Uterus (tissue), 4 donors: ENCODE data around the gene DLGAP1. TPM values are rescaled to one million over a fixed set of nuclear protein-coding genes. Genes with fewer than 3 reads are reported as not detected.

Experiments
- DNase-seq, 2 donors: peaks; one replicate each; pipeline ENCODE4 v3.0.0-alpha.2; 2019 to 2020
- H3K27ac ChIP-seq, 2 donors: fragments of 200-600 bp; sonication (generic); 1 replicate in 1 of 2; 2 replicates in 1 of 2; pipeline ENCODE4 v1.5.1; 2016 to 2018
- H3K27me3 ChIP-seq, 2 donors: fragments of 200-600 bp; sonication (generic); one replicate each; pipeline ENCODE4 v1.5.1; 2018 to 2019; ENCODE audit warnings: control low read depth in 1 of 2
- H3K36me3 ChIP-seq, 2 donors: fragments of 200-600 bp; sonication (generic); one replicate each; pipeline ENCODE4 v1.5.1; 2019; ENCODE audit warnings: control low read depth in 1 of 2
- H3K4me1 ChIP-seq, 2 donors: fragments of 200-600 bp; sonication (generic); one replicate each; pipeline ENCODE4 v1.5.1; 2018 to 2019; ENCODE audit warnings: control low read depth in 1 of 2
- H3K4me3 ChIP-seq, 2 donors: fragments of 200-600 bp; sonication (generic); 1 replicate in 1 of 2; 2 replicates in 1 of 2; pipeline ENCODE4 v1.5.1; 2018 to 2019; ENCODE audit warnings: mild to moderate bottlenecking in 1 of 2
- H3K9me3 ChIP-seq, 2 donors: fragments of 200-600 bp; sonication (generic); one replicate each; pipeline ENCODE4 v1.5.1; 2019; ENCODE audit warnings: control low read depth in 1 of 2
- POLR2A ChIP-seq, 2 donors: fragments of 450-650 bp; IDR thresholded peaks; one replicate each; pipeline ENCODE4 v1.6.1; 2016; ENCODE audit warnings: antibody characterized with exemption in 2 of 2, mild to moderate bottlenecking in 1 of 2, moderate library complexity in 1 of 2
- intact Hi-C: fragments of 100-400 bp; cut with DNase I; formaldehyde crosslinking; loops from one replicate; pipeline ENCODE4 v1.15.1; 2023; ENCODE audit warnings: low total_unique reads
- total RNA-seq, 4 donors: library from RNA; depleted of rRNA in 3 of 4; stranded (reverse); fragments of >200 nt in 3 of 4; gene quantifications; one replicate each; pipeline versions ENCODE4 v1.1.0 to v1.2.4, GENCODE V29; 2014 to 2023
- TF ChIP-seq, protein P1 (sequence below), 4 experiments: fragments of 200-600 bp in 2 of 4; fragments of 450-650 bp in 2 of 4; sonication (generic) in 2 of 4; IDR thresholded peaks; one replicate each; pipeline ENCODE4 v1.5.1; 2016 to 2019; ENCODE audit warnings: antibody characterized with exemption in 4 of 4, mild to moderate bottlenecking in 2 of 4, moderate library complexity in 1 of 4
- donor health status: DM: yes; HTN: yes; CAD: no.

DLGAP1 gene
- total RNA-seq, 4 donors from 2014 or later, result 1.0 to 9.6 (median 3.3) TPM

DNA sequence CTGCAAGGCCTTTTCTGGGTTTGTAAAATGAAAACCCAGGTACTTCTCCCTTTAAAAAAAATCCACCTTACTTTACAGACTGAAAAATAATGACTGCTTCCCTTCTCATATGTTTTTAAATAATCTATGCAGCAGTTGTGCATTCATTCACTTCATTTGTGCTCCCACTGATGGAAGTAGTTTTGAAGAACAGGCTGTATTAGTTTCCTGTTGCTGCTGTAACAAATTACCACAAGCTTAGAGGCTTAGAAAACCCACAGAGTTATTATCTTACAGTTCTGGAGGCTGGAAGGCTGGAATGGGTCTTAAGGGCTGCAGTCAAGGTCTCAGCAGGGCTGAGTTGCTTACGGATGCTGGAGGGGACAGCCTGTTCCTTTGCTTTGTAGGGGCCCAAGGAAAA lies 670.2 kb downstream of the DLGAP1 start:
- H3K27ac ChIP-seq, result no peak overlapping the region
- intact Hi-C loops, result no loop called here
- no peaks in the 10 kb centered on the region for H3K36me3 ChIP-seq
- no peak overlapping the region for H3K4me3 ChIP-seq
- DNase-seq, result no peak
- no peaks in the 10 kb centered on the region for H3K27me3 ChIP-seq
- no peaks in the 10 kb centered on the region for H3K4me1 ChIP-seq
- H3K9me3 ChIP-seq, result no peaks in the 10 kb centered on the region
- TF ChIP-seq, protein P1, sequence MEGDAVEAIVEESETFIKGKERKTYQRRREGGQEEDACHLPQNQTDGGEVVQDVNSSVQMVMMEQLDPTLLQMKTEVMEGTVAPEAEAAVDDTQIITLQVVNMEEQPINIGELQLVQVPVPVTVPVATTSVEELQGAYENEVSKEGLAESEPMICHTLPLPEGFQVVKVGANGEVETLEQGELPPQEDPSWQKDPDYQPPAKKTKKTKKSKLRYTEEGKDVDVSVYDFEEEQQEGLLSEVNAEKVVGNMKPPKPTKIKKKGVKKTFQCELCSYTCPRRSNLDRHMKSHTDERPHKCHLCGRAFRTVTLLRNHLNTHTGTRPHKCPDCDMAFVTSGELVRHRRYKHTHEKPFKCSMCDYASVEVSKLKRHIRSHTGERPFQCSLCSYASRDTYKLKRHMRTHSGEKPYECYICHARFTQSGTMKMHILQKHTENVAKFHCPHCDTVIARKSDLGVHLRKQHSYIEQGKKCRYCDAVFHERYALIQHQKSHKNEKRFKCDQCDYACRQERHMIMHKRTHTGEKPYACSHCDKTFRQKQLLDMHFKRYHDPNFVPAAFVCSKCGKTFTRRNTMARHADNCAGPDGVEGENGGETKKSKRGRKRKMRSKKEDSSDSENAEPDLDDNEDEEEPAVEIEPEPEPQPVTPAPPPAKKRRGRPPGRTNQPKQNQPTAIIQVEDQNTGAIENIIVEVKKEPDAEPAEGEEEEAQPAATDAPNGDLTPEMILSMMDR (IDR thresholded peaks at IDR 0.05), result no peak
- no peak for TF ChIP-seq POLR2A (IDR thresholded peaks at IDR 0.05)

DNA sequence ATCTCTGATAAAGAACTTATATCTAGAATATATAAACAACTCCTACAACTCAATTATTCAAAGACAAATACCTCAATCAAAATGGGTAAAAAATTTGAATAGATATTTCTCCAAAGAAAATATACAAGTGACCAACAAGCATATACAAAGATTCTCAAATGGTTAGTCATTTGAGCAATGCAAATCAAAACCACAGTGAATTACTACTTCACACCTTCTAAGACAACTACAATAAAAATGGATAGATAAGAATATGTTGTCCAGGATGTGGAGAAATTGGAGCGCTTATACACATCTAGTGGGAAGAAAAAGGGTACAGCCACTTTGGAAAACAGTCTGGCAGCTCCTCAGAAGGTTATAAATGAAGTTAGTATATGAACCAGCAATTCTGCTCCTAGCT lies 672.2 kb downstream of the DLGAP1 start:
- DNase-seq, result no peak
- H3K4me1 ChIP-seq, result no peaks in the 10 kb centered on the region
- no peak for TF ChIP-seq POLR2A (IDR thresholded peaks at IDR 0.05)
- TF ChIP-seq, protein P1 (IDR thresholded peaks at IDR 0.05), result no peak
- no peaks in the 10 kb centered on the region for H3K36me3 ChIP-seq
- no peaks in the 10 kb centered on the region for H3K9me3 ChIP-seq
- no peak overlapping the region for H3K27ac ChIP-seq
- H3K4me3 ChIP-seq, result no peak overlapping the region
- intact Hi-C loops, result no loop called here
- H3K27me3 ChIP-seq, result no peaks in the 10 kb centered on the region

DNA sequence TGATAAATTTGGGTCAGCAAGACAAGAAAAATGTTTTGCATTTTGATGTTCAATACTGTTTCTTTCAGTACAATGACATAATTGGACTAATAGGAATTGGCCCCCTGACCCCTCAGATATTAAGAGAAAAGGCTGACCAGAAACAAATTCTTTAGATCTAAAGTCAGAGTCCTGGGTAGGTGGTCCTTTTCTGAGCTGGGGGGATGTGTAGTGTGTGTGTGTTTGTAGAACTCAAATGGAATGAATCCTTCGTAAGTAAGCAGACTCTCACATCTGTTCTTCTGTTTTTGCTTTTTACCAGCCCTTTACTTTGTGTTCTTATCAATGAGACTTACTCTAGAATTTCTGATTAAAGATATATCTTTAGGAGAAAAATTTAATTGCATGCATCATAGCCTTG lies 677.4 kb downstream of the DLGAP1 start:
- Histone ChIP-seq H3K27ac (no peak overlapping the region), H3K4me3 (no peak overlapping the region), H3K27me3 (no peaks in the 10 kb centered on the region), H3K36me3 (no peaks in the 10 kb centered on the region), H3K9me3 (no peaks in the 10 kb centered on the region), H3K4me1 (no peaks in the 10 kb centered on the region)
- DNase-seq, result no peak
- no peak for TF ChIP-seq POLR2A (IDR thresholded peaks at IDR 0.05)
- TF ChIP-seq, protein P1 (IDR thresholded peaks at IDR 0.05), result no peak
- intact Hi-C loops, result no loop called here

DNA sequence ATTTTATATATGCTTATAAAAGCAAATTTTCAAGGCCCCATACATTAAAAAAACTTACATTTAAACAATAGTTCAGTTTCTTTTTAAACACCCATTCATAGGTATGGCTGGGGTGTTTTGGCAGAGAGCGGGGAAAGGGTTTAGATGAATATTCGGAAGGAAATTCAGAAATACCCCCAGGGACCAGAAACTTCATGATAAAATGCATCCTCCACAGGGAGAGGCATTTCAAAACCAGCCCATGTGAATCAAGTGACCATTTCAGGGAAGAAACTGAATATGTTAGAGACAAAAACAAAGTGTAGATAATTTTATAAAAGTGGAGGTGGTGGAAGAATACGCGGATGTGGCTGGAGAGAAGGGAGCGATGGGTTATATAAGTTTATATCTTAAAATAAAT lies 678.0 kb downstream of the DLGAP1 start:
- Histone ChIP-seq H3K27ac (no peak overlapping the region), H3K9me3 (no peaks in the 10 kb centered on the region), H3K36me3 (no peaks in the 10 kb centered on the region), H3K4me3 (no peak overlapping the region), H3K4me1 (no peaks in the 10 kb centered on the region), H3K27me3 (no peaks in the 10 kb centered on the region)
- DNase-seq, result no peak
- no peak for TF ChIP-seq POLR2A (IDR thresholded peaks at IDR 0.05)
- TF ChIP-seq, protein P1 (IDR thresholded peaks at IDR 0.05), result no peak
- intact Hi-C loops, result no loop called here

DNA sequence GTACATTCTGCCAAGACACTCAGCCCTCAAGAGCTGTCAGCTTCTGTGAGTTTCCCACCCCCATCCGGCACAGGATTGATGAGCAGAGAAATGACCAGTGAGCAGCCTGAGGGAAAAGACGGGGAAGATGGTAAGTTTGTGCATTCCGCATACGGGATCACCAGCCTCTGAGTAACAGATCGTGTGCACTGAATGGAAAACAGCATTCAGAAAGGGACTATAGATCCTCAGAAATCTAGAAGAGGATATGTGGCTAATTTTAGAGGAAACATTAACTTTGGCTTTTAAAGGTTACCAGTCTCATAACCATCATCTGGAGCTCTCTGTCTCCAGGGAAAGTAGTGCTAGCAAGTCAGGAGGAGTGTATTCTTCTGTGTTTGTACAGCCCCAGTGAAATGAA lies 679.1 kb downstream of the DLGAP1 start:
- intact Hi-C loops, result no loop called here
- no peak for DNase-seq

More for the DNA sequence above, 679.1 kb downstream of the DLGAP1 start:
- H3K4me3 ChIP-seq, result no peak overlapping the region
- no peaks in the 10 kb centered on the region for H3K36me3 ChIP-seq
- no peaks in the 10 kb centered on the region for H3K9me3 ChIP-seq
- H3K27me3 ChIP-seq, result no peaks in the 10 kb centered on the region
- H3K4me1 ChIP-seq, result no peaks in the 10 kb centered on the region
- TF ChIP-seq, protein P1 (IDR thresholded peaks at IDR 0.05), result no peak
- TF ChIP-seq POLR2A (IDR thresholded peaks at IDR 0.05), result no peak
- no peak overlapping the region for H3K27ac ChIP-seq
